HL-60 (cell line): ENCODE data around the gene TGM1.

Experiments used
- DNase-seq, 2 experiments: peaks; one replicate each; pipeline ENCODE4 v3.0.0-alpha.2; 2010 to 2020; ENCODE audit warnings: low read depth in 1 of 2, low spot score in 1 of 2
- H3K27ac ChIP-seq: fragments of 250-450 bp; sonication (Bioruptor Pico); replicated peaks from 2 replicates; pipeline ENCODE4 v1.5.1; 2020; ENCODE audit warnings: mild to moderate bottlenecking, moderate library complexity
- H3K27me3 ChIP-seq: fragments of 250-450 bp; sonication (Bioruptor Pico); 2 replicates; pipeline ENCODE4 v1.5.1; 2021; ENCODE audit warnings: mild to moderate bottlenecking, moderate library complexity; ENCODE audit not compliant: insufficient read depth, poor library complexity, severe bottlenecking
- H3K4me3 ChIP-seq: replicated peaks from 2 replicates; pipeline ENCODE4 v1.5.1; 2011; ENCODE audit warnings: mild to moderate bottlenecking, control low read depth, low read length; ENCODE audit not compliant: insufficient read depth
- GABPA ChIP-seq: IDR thresholded peaks from 2 replicates; pipeline ENCODE4 v1.6.1; 2012; ENCODE audit warnings: low read depth
- POLR2AphosphoS5 ChIP-seq: IDR thresholded peaks from 2 replicates; pipeline ENCODE4 v1.6.1; 2012; ENCODE audit warnings: low read depth
- SPI1 ChIP-seq: IDR thresholded peaks from 2 replicates; pipeline ENCODE4 v1.6.1; 2012; ENCODE audit warnings: low read depth, mild to moderate bottlenecking, borderline replicate concordance
- TF ChIP-seq, protein P1 (sequence below): IDR thresholded peaks from 2 replicates; pipeline ENCODE4 v1.6.1; 2012; ENCODE audit warnings: low read depth; ENCODE audit not compliant: insufficient replicate concordance
- TF ChIP-seq, protein P2 (sequence below): IDR thresholded peaks from one replicate; pipeline ENCODE4 v1.5.1; 2011; ENCODE audit warnings: low read length, control low read depth, inconsistent platforms; ENCODE audit not compliant: insufficient read depth

Gene TGM1

DNA sequence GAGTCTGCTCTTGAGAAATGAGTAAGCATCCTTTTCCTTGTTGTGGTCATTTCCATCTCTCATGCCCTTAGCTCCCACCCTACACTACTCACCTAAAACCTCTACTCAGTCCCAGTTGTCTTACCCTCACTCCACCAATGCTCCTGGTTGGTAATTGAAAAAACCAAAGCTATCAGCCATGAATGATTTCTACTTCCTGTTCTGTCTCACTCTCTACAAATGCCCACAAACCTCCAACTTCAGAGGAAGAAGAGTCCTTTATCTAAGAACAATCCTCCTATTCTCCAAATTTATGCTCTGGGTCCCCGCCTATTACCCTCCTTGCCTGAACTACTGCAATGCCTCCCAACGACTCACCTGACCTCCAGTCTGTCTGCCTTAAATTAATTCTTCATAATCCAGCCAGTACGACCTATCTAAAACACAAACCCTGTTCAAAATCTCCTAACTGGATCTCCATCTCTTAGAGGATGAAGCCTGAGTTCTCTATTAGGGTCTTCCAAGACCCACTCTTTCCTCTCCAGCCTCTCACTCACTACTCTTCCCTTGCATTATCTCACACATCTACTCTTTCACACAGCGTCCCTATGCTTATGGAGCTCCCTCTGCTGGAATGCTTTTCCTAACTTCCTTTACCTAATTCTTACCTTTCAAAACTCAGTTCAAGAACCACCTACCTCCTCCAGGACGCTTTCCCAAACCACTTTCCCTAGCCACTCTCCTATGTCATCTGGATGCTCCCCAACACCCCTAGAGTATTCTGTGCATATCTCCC lies 34.4 kb upstream of the TGM1 start:
- Histone ChIP-seq H3K27me3 (no peaks in the 10 kb centered on the region), H3K4me3 (no peak overlapping the region), H3K27ac (peak overlapping the region; percentile 5)
- TF ChIP-seq, protein P1, sequence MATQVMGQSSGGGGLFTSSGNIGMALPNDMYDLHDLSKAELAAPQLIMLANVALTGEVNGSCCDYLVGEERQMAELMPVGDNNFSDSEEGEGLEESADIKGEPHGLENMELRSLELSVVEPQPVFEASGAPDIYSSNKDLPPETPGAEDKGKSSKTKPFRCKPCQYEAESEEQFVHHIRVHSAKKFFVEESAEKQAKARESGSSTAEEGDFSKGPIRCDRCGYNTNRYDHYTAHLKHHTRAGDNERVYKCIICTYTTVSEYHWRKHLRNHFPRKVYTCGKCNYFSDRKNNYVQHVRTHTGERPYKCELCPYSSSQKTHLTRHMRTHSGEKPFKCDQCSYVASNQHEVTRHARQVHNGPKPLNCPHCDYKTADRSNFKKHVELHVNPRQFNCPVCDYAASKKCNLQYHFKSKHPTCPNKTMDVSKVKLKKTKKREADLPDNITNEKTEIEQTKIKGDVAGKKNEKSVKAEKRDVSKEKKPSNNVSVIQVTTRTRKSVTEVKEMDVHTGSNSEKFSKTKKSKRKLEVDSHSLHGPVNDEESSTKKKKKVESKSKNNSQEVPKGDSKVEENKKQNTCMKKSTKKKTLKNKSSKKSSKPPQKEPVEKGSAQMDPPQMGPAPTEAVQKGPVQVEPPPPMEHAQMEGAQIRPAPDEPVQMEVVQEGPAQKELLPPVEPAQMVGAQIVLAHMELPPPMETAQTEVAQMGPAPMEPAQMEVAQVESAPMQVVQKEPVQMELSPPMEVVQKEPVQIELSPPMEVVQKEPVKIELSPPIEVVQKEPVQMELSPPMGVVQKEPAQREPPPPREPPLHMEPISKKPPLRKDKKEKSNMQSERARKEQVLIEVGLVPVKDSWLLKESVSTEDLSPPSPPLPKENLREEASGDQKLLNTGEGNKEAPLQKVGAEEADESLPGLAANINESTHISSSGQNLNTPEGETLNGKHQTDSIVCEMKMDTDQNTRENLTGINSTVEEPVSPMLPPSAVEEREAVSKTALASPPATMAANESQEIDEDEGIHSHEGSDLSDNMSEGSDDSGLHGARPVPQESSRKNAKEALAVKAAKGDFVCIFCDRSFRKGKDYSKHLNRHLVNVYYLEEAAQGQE = no peak
- TF ChIP-seq POLR2AphosphoS5 (no peak), GABPA (no peak), SPI1 (no peak)
- TF ChIP-seq, protein P2, sequence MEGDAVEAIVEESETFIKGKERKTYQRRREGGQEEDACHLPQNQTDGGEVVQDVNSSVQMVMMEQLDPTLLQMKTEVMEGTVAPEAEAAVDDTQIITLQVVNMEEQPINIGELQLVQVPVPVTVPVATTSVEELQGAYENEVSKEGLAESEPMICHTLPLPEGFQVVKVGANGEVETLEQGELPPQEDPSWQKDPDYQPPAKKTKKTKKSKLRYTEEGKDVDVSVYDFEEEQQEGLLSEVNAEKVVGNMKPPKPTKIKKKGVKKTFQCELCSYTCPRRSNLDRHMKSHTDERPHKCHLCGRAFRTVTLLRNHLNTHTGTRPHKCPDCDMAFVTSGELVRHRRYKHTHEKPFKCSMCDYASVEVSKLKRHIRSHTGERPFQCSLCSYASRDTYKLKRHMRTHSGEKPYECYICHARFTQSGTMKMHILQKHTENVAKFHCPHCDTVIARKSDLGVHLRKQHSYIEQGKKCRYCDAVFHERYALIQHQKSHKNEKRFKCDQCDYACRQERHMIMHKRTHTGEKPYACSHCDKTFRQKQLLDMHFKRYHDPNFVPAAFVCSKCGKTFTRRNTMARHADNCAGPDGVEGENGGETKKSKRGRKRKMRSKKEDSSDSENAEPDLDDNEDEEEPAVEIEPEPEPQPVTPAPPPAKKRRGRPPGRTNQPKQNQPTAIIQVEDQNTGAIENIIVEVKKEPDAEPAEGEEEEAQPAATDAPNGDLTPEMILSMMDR = peak; percentile 0
- peak in 1 of 2 experiments; percentile 48 for DNase-seq

DNA sequence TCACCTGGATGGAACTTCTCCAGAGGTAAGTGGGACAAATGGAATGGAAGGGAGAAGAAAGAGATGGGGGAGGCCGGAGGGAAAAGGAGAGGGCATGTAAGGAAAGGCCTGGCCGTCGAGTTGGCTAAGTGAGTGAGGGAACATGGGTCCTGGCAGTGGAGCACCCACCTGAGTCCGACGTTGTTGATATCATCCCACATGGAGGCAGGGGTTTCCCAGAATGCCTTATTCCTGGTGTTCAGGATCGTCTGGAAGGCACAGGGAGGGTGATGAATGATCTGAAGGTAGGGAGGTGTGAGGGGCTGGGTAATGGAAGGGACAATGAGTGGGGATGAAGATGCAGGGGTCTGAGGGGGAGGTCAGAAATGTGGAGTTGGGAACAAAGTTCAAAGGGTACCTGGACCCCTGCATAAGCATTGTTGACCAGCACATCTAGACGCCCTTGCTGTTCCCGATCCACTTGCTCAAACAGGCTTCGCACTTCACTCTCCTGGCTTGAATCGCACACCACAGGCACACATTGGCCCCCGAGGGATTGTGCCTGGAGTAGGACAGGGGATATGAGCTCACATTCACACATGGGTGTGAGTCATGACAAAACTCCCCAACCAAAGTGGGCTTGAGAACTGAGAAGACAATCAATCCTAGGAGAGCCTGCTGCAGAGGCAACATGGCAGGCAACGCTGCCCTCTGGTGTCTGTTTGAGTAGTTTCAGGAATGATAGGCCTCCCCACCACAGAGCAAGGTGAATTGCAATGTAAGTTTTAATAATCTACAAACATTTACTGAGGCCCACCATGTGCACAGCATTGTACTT lies 33.6 kb upstream of the TGM1 start:
- H3K4me3 ChIP-seq = no peak overlapping the region
- H3K27ac ChIP-seq = no peak overlapping the region
- TF ChIP-seq, protein P1 = no peak
- TF ChIP-seq, protein P2 = peak; percentile 70
- no peaks in the 10 kb centered on the region for H3K27me3 ChIP-seq
- peak; percentile 63 to 66 for DNase-seq

DNA sequence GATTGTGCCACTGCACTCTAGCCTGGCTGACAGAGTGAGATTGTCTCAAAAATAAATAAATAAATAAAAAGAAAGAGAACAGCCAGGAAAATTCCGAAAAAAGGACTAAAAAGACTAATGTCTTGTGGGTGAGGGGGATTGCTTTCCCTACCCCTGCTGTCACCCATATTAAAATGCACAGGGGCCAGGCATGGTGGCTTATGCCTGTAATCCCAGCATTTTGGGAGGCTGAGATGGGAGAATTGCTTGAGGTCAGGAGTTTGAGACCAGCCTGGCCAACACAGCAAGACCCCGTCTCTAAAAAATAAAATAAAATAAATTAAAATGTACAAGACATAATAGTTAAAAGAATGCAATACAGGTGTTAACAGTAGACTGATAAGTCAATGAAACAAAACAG lies 30.5 kb upstream of the TGM1 start:
- Histone ChIP-seq H3K27me3 (no peaks in the 10 kb centered on the region), H3K27ac (no peak overlapping the region), H3K4me3 (no peak overlapping the region)
- DNase-seq = no peak
- TF ChIP-seq, protein P1 = no peak
- TF ChIP-seq, protein P2 = no peak
- TF ChIP-seq POLR2AphosphoS5 (no peak), GABPA (no peak), SPI1 (no peak)
